ENCODE measurements around the gene NR5A2. TPM values are rescaled to one million over a fixed set of nuclear protein-coding genes. Genes with fewer than 3 reads are reported as not detected.

The NR5A2 gene
- total RNA-seq, 4 donors from 2014 or later: 37.1 to 193 (median 171) TPM

DNA sequence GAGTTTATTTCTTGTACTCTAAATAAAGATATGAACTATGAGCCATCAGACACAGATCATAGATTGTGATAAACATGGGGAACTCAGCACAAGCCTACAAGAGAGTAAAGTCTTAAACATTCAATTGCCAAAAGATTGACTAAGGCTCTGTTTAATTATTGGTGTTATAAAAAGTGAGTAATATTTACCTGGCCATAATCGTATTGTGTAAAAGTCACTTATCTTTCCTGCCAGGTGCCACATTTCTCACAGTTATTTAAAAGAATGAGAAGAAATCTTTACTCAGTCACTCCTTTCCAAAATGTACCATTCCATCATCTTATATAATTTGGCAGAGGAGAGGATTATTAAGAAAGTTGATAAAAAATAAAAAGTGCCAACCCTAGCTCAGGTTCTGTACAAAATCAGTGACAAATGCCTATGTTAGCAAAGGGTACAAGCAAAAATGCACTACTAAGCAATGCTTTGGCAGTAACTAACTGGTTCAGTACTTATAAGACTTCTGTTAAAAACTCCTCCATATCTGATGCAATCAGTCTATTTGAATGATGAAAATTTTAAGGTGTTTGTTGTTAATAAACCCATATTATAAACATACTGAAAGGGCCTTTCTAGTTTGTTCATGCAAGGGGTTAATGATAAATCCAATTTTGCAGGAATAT is 5.8 kb upstream of the NR5A2 start:
- H3K27ac ChIP-seq: peak overlapping the region in 2 of 4 donors; percentile 27 to 42
- H3K9me3 ChIP-seq: no peaks in the 10 kb centered on the region
- H3K4me3 ChIP-seq: no peak overlapping the region
- no peaks in the 10 kb centered on the region for H3K36me3 ChIP-seq
- H3K27me3 ChIP-seq: no peaks in the 10 kb centered on the region
- peaks cover 0 to 4% (median 0%) of the 10 kb centered on the region in 4 donors for H3K4me1 ChIP-seq
- DNase-seq: no peak
- TF ChIP-seq, protein P1, sequence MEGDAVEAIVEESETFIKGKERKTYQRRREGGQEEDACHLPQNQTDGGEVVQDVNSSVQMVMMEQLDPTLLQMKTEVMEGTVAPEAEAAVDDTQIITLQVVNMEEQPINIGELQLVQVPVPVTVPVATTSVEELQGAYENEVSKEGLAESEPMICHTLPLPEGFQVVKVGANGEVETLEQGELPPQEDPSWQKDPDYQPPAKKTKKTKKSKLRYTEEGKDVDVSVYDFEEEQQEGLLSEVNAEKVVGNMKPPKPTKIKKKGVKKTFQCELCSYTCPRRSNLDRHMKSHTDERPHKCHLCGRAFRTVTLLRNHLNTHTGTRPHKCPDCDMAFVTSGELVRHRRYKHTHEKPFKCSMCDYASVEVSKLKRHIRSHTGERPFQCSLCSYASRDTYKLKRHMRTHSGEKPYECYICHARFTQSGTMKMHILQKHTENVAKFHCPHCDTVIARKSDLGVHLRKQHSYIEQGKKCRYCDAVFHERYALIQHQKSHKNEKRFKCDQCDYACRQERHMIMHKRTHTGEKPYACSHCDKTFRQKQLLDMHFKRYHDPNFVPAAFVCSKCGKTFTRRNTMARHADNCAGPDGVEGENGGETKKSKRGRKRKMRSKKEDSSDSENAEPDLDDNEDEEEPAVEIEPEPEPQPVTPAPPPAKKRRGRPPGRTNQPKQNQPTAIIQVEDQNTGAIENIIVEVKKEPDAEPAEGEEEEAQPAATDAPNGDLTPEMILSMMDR (IDR thresholded peaks at IDR 0.05): no peak
- TF ChIP-seq POLR2A (IDR thresholded peaks at IDR 0.05): no peak

DNA sequence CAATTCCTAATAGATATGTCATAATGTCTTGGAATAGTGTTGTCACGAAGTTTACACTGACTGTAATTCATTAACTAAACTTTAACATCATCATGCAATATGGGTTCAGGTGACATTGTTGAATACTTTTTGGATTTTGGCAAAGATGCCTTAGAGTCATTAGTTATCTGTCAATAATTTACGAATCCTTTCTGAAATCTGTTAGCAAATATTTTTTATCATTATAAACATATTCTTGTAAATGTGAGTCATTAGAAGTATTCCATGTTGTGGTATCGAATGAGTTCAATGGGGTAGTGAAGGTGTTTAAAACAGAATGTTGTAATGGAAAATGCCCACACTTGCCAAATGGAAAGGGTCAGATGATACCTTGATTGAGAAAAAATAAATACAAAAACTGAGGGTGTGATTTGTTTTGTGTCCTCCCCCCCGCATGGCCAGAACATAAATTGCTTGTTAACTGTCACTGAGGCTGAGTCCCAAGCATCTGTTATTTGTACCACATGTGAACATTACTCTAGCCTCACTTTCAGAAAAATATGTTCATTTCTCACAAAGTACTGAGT is 5.2 kb upstream of the NR5A2 start:
- Histone ChIP-seq H3K9me3 (no peaks in the 10 kb centered on the region), H3K4me1 (peaks cover 0 to 4% (median 0%) of the 10 kb centered on the region in 4 donors), H3K4me3 (no peak overlapping the region), H3K27ac (peak overlapping the region in 1 of 4 donors; percentile 42), H3K36me3 (no peaks in the 10 kb centered on the region), H3K27me3 (no peaks in the 10 kb centered on the region)
- DNase-seq: no peak
- no peak for TF ChIP-seq POLR2A (IDR thresholded peaks at IDR 0.05)
- TF ChIP-seq, protein P1 (IDR thresholded peaks at IDR 0.05): no peak

DNA sequence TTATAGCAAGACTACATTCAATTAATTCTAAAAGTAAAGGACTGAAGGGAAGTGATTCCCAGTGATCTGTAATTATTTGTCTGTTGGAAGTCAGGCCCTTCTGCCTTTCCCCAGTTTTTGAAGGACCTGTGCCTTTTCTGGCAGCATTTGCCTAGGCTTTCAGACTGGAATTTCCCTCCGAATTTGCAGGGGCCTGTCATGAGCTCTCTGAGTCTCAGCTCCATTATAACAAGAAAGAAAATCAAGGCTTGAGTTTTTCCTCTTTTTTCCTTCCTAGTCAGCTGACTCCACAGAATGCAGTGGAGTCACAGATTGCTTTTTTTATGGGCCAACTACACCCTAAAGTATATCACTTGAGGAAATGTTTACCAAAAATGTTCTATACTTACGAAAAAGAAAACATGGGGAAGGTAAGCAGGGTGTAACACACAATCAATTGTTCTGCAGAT is 1.1 kb downstream of the NR5A2 start:
- no peak for TF ChIP-seq POLR2A (IDR thresholded peaks at IDR 0.05)
- TF ChIP-seq, protein P1 (IDR thresholded peaks at IDR 0.05): no peak
- DNase-seq: no peak
- peak overlapping the region in 3 of 4 donors; percentile 50 to 82 (median 80) for H3K27ac ChIP-seq
- H3K27me3 ChIP-seq: no peaks in the 10 kb centered on the region
- no peaks in the 10 kb centered on the region for H3K36me3 ChIP-seq
- peaks cover 0 to 4% (median 0%) of the 10 kb centered on the region in 4 donors for H3K4me1 ChIP-seq
- H3K4me3 ChIP-seq: peak overlapping the region; percentile 29 to 78 (median 48)
- no peaks in the 10 kb centered on the region for H3K9me3 ChIP-seq

DNA sequence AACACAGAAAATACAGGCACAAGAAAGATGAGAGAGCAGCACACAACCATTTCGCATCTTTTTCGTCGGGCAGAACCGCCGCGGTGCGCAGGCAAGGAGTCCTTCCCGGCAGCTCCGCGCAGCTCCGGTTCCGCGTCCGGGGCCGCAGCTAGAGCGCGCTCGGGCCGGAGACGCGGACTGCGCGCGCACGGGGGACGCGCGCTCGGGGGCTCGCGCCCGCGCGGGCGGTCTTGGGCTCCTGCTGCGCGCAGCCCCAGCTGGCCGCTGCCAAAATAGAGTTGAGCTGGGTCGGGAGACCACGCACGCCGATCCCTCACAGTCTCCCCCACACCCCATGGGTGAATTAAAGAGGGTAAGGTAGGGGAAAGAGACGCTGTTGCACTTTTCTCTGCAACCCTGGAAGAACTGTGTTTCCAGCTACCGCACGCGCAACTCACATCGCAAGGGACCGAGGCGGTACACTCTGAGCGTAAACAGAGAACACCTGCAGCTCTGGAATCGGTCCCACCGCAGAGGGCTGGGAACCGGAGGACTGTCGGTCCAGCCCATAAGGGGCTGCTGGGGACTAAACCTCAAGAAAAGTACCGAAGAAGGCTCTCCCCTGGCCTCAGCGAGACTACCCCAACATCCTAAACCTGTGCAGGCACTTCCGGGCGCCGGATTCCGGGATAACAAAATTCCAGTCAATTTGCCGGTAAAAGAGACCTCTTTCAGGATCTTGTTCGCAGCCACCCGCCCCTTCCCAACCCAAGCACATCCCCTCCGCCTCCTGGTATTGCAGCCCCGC is 1.7 kb downstream of the NR5A2 start:
- peak in 2 of 3 donors; percentile 53 to 81 for DNase-seq
- Histone ChIP-seq H3K27ac (peak overlapping the region in 3 of 4 donors; percentile 50 to 82 (median 80)), H3K27me3 (no peaks in the 10 kb centered on the region)

DNA sequence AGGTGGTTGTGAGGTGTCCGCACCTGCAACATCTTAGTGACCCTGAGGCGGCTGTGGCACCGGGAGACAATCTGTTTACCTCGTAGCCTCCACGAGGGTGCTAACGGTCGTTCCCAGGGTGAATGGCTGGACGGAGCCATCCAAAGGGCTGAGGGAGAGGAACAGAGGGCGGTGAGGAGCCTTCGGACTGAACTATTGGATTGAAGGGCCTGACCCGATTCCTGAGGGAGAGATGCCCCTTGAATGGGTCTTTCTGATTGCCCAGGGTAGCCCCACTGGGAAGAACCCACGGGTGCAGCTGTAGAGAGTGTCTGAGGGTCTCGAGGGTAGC is 2.3 kb downstream of the NR5A2 start:
- peaks cover 0 to under 1% of the 10 kb centered on the region in 2 donors for H3K27me3 ChIP-seq
- H3K4me1 ChIP-seq: peaks cover 0 to 12% (median 0%) of the 10 kb centered on the region in 4 donors
- H3K27ac ChIP-seq: peak overlapping the region in 3 of 4 donors; percentile 50 to 82 (median 80)

More for the DNA sequence above, 1.7 kb downstream of the NR5A2 start:
- Histone ChIP-seq H3K9me3 (no peaks in the 10 kb centered on the region), H3K36me3 (no peaks in the 10 kb centered on the region), H3K4me3 (peak overlapping the region; percentile 29 to 78 (median 48)), H3K4me1 (peaks cover 0 to 7% (median 0%) of the 10 kb centered on the region in 4 donors)
- TF ChIP-seq, protein P1 (IDR thresholded peaks at IDR 0.05): peak in 1 of 6 experiments; percentile 8
- peak; percentile 18 to 19 for TF ChIP-seq POLR2A (IDR thresholded peaks at IDR 0.05)

More for the DNA sequence above, 2.3 kb downstream of the NR5A2 start:
- peak overlapping the region in 3 of 4 donors; percentile 33 to 78 (median 62) for H3K4me3 ChIP-seq
- DNase-seq: peak in 2 of 3 donors; percentile 49 to 63
- H3K36me3 ChIP-seq: no peaks in the 10 kb centered on the region
- TF ChIP-seq, protein P1 (IDR thresholded peaks at IDR 0.05): no peak
- no peak for TF ChIP-seq POLR2A (IDR thresholded peaks at IDR 0.05)
- no peaks in the 10 kb centered on the region for H3K9me3 ChIP-seq
